Liver (tissue), 9 donors: ENCODE results near the gene SIRPD. TPM values are rescaled to one million over a fixed set of nuclear protein-coding genes. Genes with fewer than 3 reads are reported as not detected.

Experiments
- DNase-seq: peaks from one replicate; pipeline ENCODE4 v3.0.0-alpha.2; 2017; ENCODE audit warnings: low spot score
- H3K27ac ChIP-seq, 2 donors: one replicate each; pipeline ENCODE4 v1.7.0; 2013; ENCODE audit warnings: inconsistent platforms in 2 of 2, low read length in 2 of 2, control low read depth in 1 of 2, low read depth in 1 of 2, mild to moderate bottlenecking in 1 of 2
- H3K27me3 ChIP-seq, 4 donors: one replicate each; pipeline versions ENCODE4 v1.6.1 to v1.7.0; 2013; ENCODE audit warnings: low read length in 3 of 4, inconsistent platforms in 1 of 4, mild to moderate bottlenecking in 1 of 4, moderate library complexity in 1 of 4; ENCODE audit not compliant: control insufficient read depth in 4 of 4, insufficient read depth in 4 of 4
- H3K36me3 ChIP-seq, 4 donors: one replicate each; pipeline versions ENCODE4 v1.6.1 to v1.7.0; 2013; ENCODE audit warnings: low read length in 3 of 4, mild to moderate bottlenecking in 3 of 4, low read depth in 1 of 4, moderate library complexity in 1 of 4; ENCODE audit not compliant: control insufficient read depth in 4 of 4, insufficient read depth in 3 of 4
- H3K4me1 ChIP-seq, 4 donors: one replicate each; pipeline versions ENCODE4 v1.6.1 to v1.7.0; 2013; ENCODE audit warnings: low read length in 3 of 4, mild to moderate bottlenecking in 3 of 4, moderate library complexity in 1 of 4; ENCODE audit not compliant: control insufficient read depth in 4 of 4, insufficient read depth in 4 of 4
- H3K4me3 ChIP-seq, 3 donors: one replicate each; pipeline versions ENCODE4 v1.6.1 to v1.7.0; 2013; ENCODE audit warnings: low read length in 3 of 3, control low read depth in 1 of 3, low read depth in 1 of 3, mild to moderate bottlenecking in 1 of 3
- H3K9ac ChIP-seq, 2 donors: one replicate each; pipeline ENCODE4 v1.7.0; 2013; ENCODE audit warnings: low read length in 2 of 2, mild to moderate bottlenecking in 2 of 2, moderate library complexity in 2 of 2, control low read depth in 1 of 2, low read depth in 1 of 2
- H3K9me3 ChIP-seq, 4 donors: one replicate each; pipeline versions ENCODE4 v1.6.1 to v1.7.0; 2013; ENCODE audit warnings: low read length in 3 of 4; ENCODE audit not compliant: control insufficient read depth in 4 of 4
- ATF3 ChIP-seq: IDR thresholded peaks from 2 replicates; pipeline ENCODE4 v1.6.1; 2016; ENCODE audit warnings: antibody characterized with exemption
- EGR1 ChIP-seq, 2 donors: IDR thresholded peaks; 2 replicates each; pipeline ENCODE4 v1.6.1; 2016 to 2018; ENCODE audit warnings: antibody characterized with exemption in 2 of 2, low read depth in 2 of 2
- FOXA1 ChIP-seq: IDR thresholded peaks from 2 replicates; pipeline ENCODE4 v1.6.1; 2016; ENCODE audit warnings: antibody characterized with exemption
- FOXA2 ChIP-seq: IDR thresholded peaks from 2 replicates; pipeline ENCODE4 v1.6.1; 2016; ENCODE audit warnings: antibody characterized with exemption
- GABPA ChIP-seq, 2 donors: IDR thresholded peaks in 1 of 2; conservative IDR thresholded peaks in 1 of 2; 2 replicates each; pipeline ENCODE4 v1.6.1; 2016; ENCODE audit warnings: antibody characterized with exemption in 2 of 2, mild to moderate bottlenecking in 1 of 2, moderate library complexity in 1 of 2
- HNF4A ChIP-seq, 2 donors: conservative IDR thresholded peaks; 2 replicates each; pipeline ENCODE4 v1.6.1; 2016; ENCODE audit warnings: antibody characterized with exemption in 2 of 2, mild to moderate bottlenecking in 2 of 2
- HNF4G ChIP-seq: IDR thresholded peaks from 2 replicates; pipeline ENCODE4 v1.6.1; 2016; ENCODE audit warnings: antibody characterized with exemption
- JUND ChIP-seq, 2 donors: IDR thresholded peaks; 2 replicates each; pipeline ENCODE4 v1.6.1; 2016; ENCODE audit warnings: antibody characterized with exemption in 2 of 2
- NR2F2 ChIP-seq: IDR thresholded peaks from 2 replicates; pipeline ENCODE4 v1.6.1; 2016; ENCODE audit warnings: antibody characterized with exemption
- RAD21 ChIP-seq, 2 donors: IDR thresholded peaks; 2 replicates each; pipeline ENCODE4 v1.6.1; 2016; ENCODE audit warnings: antibody characterized with exemption in 2 of 2, mild to moderate bottlenecking in 2 of 2
- REST ChIP-seq: IDR thresholded peaks from 2 replicates; pipeline ENCODE4 v1.6.1; 2016; ENCODE audit warnings: antibody characterized with exemption, mild to moderate bottlenecking
- RXRA ChIP-seq, 2 donors: IDR thresholded peaks; 2 replicates each; pipeline ENCODE4 v1.6.1; 2017 to 2018; ENCODE audit warnings: antibody characterized with exemption in 2 of 2, mild to moderate bottlenecking in 1 of 2
- YY1 ChIP-seq: IDR thresholded peaks from 2 replicates; pipeline ENCODE4 v1.6.1; 2016; ENCODE audit warnings: antibody characterized with exemption, mild to moderate bottlenecking
- WGBS: extraction: QIAGEN DNeasy Blood & Tissue Kit; methylation state at CpG from one replicate; pipeline ENCODE4 v1.1.7; 2013; 5-methylcytosine and 5-hydroxymethylcytosine counted together
- polyA plus RNA-seq, 2 donors: library from polyadenylated mRNA; stranded (reverse) in 1 of 2; unstranded in 1 of 2; fragments of 200-250 nt in 1 of 2; fragments of >200 nt in 1 of 2; fragmentation: Nextera tagmentation in 1 of 2; extraction: Ambion mirVana in 1 of 2; gene quantifications; one replicate each; pipeline versions ENCODE4 v1.2.1 to v1.2.3, GENCODE V29; 2013 to 2015
- total RNA-seq, 2 donors: library from RNA; depleted of rRNA; stranded (reverse); fragments of >200 nt; gene quantifications; one replicate each; pipeline ENCODE4 v1.2.3, GENCODE V29; 2014
- donor health status: healthy.
- donor health status: healthy.
- donor health status: healthy.
- donor health status: healthy.
- donor health status: healthy.

The SIRPD gene
- total and polyA plus RNA-seq, 4 donors, result 1.1 TPM; not detected in 3

GRCh38 chr20:1566701-1567100 lies 9.2 kb upstream of the SIRPD start:
- H3K4me3 ChIP-seq, result no peak overlapping the region
- no peak overlapping the region for H3K27ac ChIP-seq
- H3K9me3 ChIP-seq, result no peaks in the 10 kb centered on the region
- 73% methylated on average over 2 of the region's 2 CpGs for WGBS
- DNase-seq, result no peak
- no peak for TF ChIP-seq HNF4A (conservative IDR thresholded peaks at IDR 0.05)
- peaks cover 0 to 2% (median 0%) of the 10 kb centered on the region in 4 donors for H3K27me3 ChIP-seq
- H3K36me3 ChIP-seq, result no peaks in the 10 kb centered on the region
- no peaks in the 10 kb centered on the region for H3K4me1 ChIP-seq
- H3K9ac ChIP-seq, result no peak overlapping the region

GRCh38 chr20:1565461-1565860 lies 8.0 kb upstream of the SIRPD start:
- WGBS, result 85% methylated on average over 2 of the region's 2 CpGs
- no peaks in the 10 kb centered on the region for H3K9me3 ChIP-seq
- no peak overlapping the region for H3K4me3 ChIP-seq
- H3K4me1 ChIP-seq, result no peaks in the 10 kb centered on the region
- DNase-seq, result no peak
- TF ChIP-seq GABPA (IDR thresholded peaks at IDR 0.05 in 1 of 2, conservative IDR thresholded peaks at IDR 0.05 in 1 of 2), result no peak
- no peak for TF ChIP-seq FOXA1
- no peak for TF ChIP-seq RXRA (IDR thresholded peaks at IDR 0.05)
- peaks cover 0 to 2% (median 0%) of the 10 kb centered on the region in 4 donors for H3K27me3 ChIP-seq
- H3K27ac ChIP-seq, result no peak overlapping the region
- no peaks in the 10 kb centered on the region for H3K36me3 ChIP-seq
- no peak overlapping the region for H3K9ac ChIP-seq

- H3K4me3 ChIP-seq, result no peak overlapping the region
- H3K27me3 ChIP-seq, result peaks cover 0 to 2% (median 0%) of the 10 kb centered on the region in 4 donors
- no peak overlapping the region for H3K9ac ChIP-seq
- 77% methylated on average over 2 of the region's 2 CpGs for WGBS
- no peak overlapping the region for H3K27ac ChIP-seq
- H3K9me3 ChIP-seq, result no peaks in the 10 kb centered on the region
- no peak for TF ChIP-seq NR2F2
- TF ChIP-seq REST, result no peak
- no peak for TF ChIP-seq EGR1 (IDR thresholded peaks at IDR 0.05; ENCODE audit: low read depth in 2 of 2)
- no peak for TF ChIP-seq YY1
- no peak for TF ChIP-seq ATF3
- TF ChIP-seq FOXA2, result no peak
- TF ChIP-seq JUND (IDR thresholded peaks at IDR 0.05), result no peak
- TF ChIP-seq RAD21 (IDR thresholded peaks at IDR 0.05), result no peak
- no peak for TF ChIP-seq RXRA (IDR thresholded peaks at IDR 0.05)
- TF ChIP-seq HNF4G, result no peak
- no peak for DNase-seq
- no peaks in the 10 kb centered on the region for H3K4me1 ChIP-seq
- no peaks in the 10 kb centered on the region for H3K36me3 ChIP-seq
Measured at GRCh38 chr20:1563598-1563997, 6.1 kb upstream of the SIRPD start.
